Measurements from ENCODE around the gene IFNL1. TPM values are rescaled to one million over a fixed set of nuclear protein-coding genes. Genes with fewer than 3 reads are reported as not detected.

The IFNL1 gene
- total RNA-seq, 3 donors from 2014 or later, result not detected

- Histone ChIP-seq H3K4me3 (no peak overlapping the region), H3K4me1 (no peaks in the 10 kb centered on the region), H3K27me3 (no peaks in the 10 kb centered on the region), H3K9me3 (no peaks in the 10 kb centered on the region), H3K36me3 (no peaks in the 10 kb centered on the region), H3K27ac (no peak overlapping the region)
- TF ChIP-seq POLR2A (IDR thresholded peaks at IDR 0.05) (no peak), POLR2AphosphoS5 (IDR thresholded peaks at IDR 0.05) (no peak), CTCF (IDR thresholded peaks at IDR 0.05) (no peak)
- intact Hi-C loops (cut with DNase I; ENCODE audit: low total_unique reads), result no loop called here
- DNase-seq (ENCODE audit: low spot score in 2 of 2), result no peak
These were observed 18.0 kb downstream of the IFNL1 start for GRCh38 chr19:39314016-39314728.

GRCh38 chr19:39315933-39316332 is 19.7 kb downstream of the IFNL1 start:
- Histone ChIP-seq H3K4me3 (no peak overlapping the region), H3K9me3 (no peaks in the 10 kb centered on the region), H3K4me1 (no peaks in the 10 kb centered on the region), H3K36me3 (no peaks in the 10 kb centered on the region), H3K27me3 (no peaks in the 10 kb centered on the region), H3K27ac (no peak overlapping the region)
- TF ChIP-seq POLR2AphosphoS5 (IDR thresholded peaks at IDR 0.05) (no peak), CTCF (IDR thresholded peaks at IDR 0.05) (no peak), POLR2A (IDR thresholded peaks at IDR 0.05) (no peak)
- intact Hi-C loops (cut with DNase I; ENCODE audit: low total_unique reads), result no loop called here
- DNase-seq (ENCODE audit: low spot score in 2 of 2), result no peak

- TF ChIP-seq CTCF (IDR thresholded peaks at IDR 0.05) (no peak), POLR2AphosphoS5 (IDR thresholded peaks at IDR 0.05) (no peak), POLR2A (IDR thresholded peaks at IDR 0.05) (no peak)
- no peaks in the 10 kb centered on the region for H3K9me3 ChIP-seq
- no peaks in the 10 kb centered on the region for H3K4me1 ChIP-seq
- no peak overlapping the region for H3K27ac ChIP-seq
- DNase-seq (ENCODE audit: low spot score in 2 of 2), result no peak
- H3K4me3 ChIP-seq, result no peak overlapping the region
- H3K36me3 ChIP-seq, result no peaks in the 10 kb centered on the region
- intact Hi-C loops (cut with DNase I; ENCODE audit: low total_unique reads), result no loop called here
- no peaks in the 10 kb centered on the region for H3K27me3 ChIP-seq
These were observed 20.6 kb downstream of the IFNL1 start for GRCh38 chr19:39316627-39317321.

- DNase-seq (ENCODE audit: low spot score in 2 of 2), result no peak
- Histone ChIP-seq H3K27ac (no peak overlapping the region), H3K36me3 (no peaks in the 10 kb centered on the region), H3K27me3 (no peaks in the 10 kb centered on the region), H3K4me3 (no peak overlapping the region), H3K9me3 (no peaks in the 10 kb centered on the region), H3K4me1 (no peaks in the 10 kb centered on the region)
- TF ChIP-seq CTCF (IDR thresholded peaks at IDR 0.05) (no peak), POLR2AphosphoS5 (IDR thresholded peaks at IDR 0.05) (no peak), POLR2A (IDR thresholded peaks at IDR 0.05) (no peak)
- intact Hi-C loops (cut with DNase I; ENCODE audit: low total_unique reads), result no loop called here
These were observed 21.3 kb downstream of the IFNL1 start for GRCh38 chr19:39317476-39317875.

- H3K4me1 ChIP-seq, result no peaks in the 10 kb centered on the region
- DNase-seq (ENCODE audit: low spot score in 2 of 2), result no peak
- H3K4me3 ChIP-seq, result no peak overlapping the region
- TF ChIP-seq POLR2A (IDR thresholded peaks at IDR 0.05) (no peak), CTCF (IDR thresholded peaks at IDR 0.05) (no peak), POLR2AphosphoS5 (IDR thresholded peaks at IDR 0.05) (no peak)
- no peak overlapping the region for H3K27ac ChIP-seq
- intact Hi-C loops (cut with DNase I; ENCODE audit: low total_unique reads), result no loop called here
- no peaks in the 10 kb centered on the region for H3K36me3 ChIP-seq
- H3K27me3 ChIP-seq, result no peaks in the 10 kb centered on the region
- no peaks in the 10 kb centered on the region for H3K9me3 ChIP-seq
These were observed 21.9 kb downstream of the IFNL1 start for GRCh38 chr19:39318071-39318470.
